ENCODE results near the gene OR13C4.
"Not testable (repeated sequence)": the region's sequence is repeated elsewhere in the genome, so short reads cannot be mapped to it uniquely, and the experiment has no call there.

Gene OR13C4

GRCh38 chr9:104527109-104527508 lies at the start of gene OR13C4:
Gene OR13C4, minus strand, starts transcription at chr9:104527209. Its CDS starts 0 bp downstream, at chr9:104527209.
- in situ Hi-C loops (cut with HindIII; ENCODE audit: low sequenced_read_pairs): no loop called here

- in situ Hi-C loops (cut with HindIII; ENCODE audit: low sequenced_read_pairs): no loop called here
Observed at GRCh38 chr9:104575456-104575855, 48.4 kb upstream of the OR13C4 start.

- in situ Hi-C loops (cut with HindIII; ENCODE audit: low sequenced_read_pairs): no loop called here
Observed at GRCh38 chr9:104572612-104573011, 45.6 kb upstream of the OR13C4 start.

GRCh38 chr9:104568868-104569267 lies 41.9 kb upstream of the OR13C4 start, which contains the start of gene OR13C8:
Gene OR13C8, plus strand, starts transcription at chr9:104569168. Its CDS starts 0 bp downstream, at chr9:104569168.
- in situ Hi-C loops (cut with HindIII; ENCODE audit: low sequenced_read_pairs): no loop called here

GRCh38 chr9:104564358-104564757 lies 37.3 kb upstream of the OR13C4 start:
- in situ Hi-C loops (cut with HindIII; ENCODE audit: low sequenced_read_pairs): no loop called here

- in situ Hi-C loops (cut with HindIII; ENCODE audit: low sequenced_read_pairs): no loop called here
Observed at GRCh38 chr9:104556830-104557634, 30.0 kb upstream of the OR13C4 start.

- in situ Hi-C loops (cut with HindIII; ENCODE audit: low sequenced_read_pairs): no loop called here
Observed at GRCh38 chr9:104555521-104555920, 28.5 kb upstream of the OR13C4 start.

GRCh38 chr9:104553261-104553660 lies 26.3 kb upstream of the OR13C4 start:
- in situ Hi-C loops (cut with HindIII; ENCODE audit: low sequenced_read_pairs): no loop called here

GRCh38 chr9:104544644-104545043 lies 17.6 kb upstream of the OR13C4 start:
- in situ Hi-C loops (cut with HindIII; ENCODE audit: low sequenced_read_pairs): no loop called here

- in situ Hi-C loops (cut with HindIII; ENCODE audit: low sequenced_read_pairs): no loop called here
Observed at GRCh38 chr9:104539275-104539674, 12.3 kb upstream of the OR13C4 start.

GRCh38 chr9:104536756-104537155 lies 9.7 kb upstream of the OR13C4 start, which contains the start of gene OR13C3:
Gene OR13C3, minus strand, starts transcription at chr9:104536856. Its CDS starts 133 bp downstream, at chr9:104536723.
- in situ Hi-C loops (cut with HindIII; ENCODE audit: low sequenced_read_pairs): no loop called here

- in situ Hi-C loops (cut with HindIII; ENCODE audit: low sequenced_read_pairs): not testable (repeated sequence)
Observed at GRCh38 chr9:104520241-104520640, 6.8 kb downstream of the OR13C4 start.

GRCh38 chr9:104514901-104515300 lies 12.1 kb downstream of the OR13C4 start:
- in situ Hi-C loops (cut with HindIII; ENCODE audit: low sequenced_read_pairs): no loop called here

- in situ Hi-C loops (cut with HindIII; ENCODE audit: low sequenced_read_pairs): no loop called here
Observed at GRCh38 chr9:104506565-104506964, 20.4 kb downstream of the OR13C4 start.

- in situ Hi-C loops (cut with HindIII; ENCODE audit: low sequenced_read_pairs): no loop called here
Observed at GRCh38 chr9:104503963-104504362, 23.0 kb downstream of the OR13C4 start, which contains the start of gene OR13F1. Gene OR13F1, plus strand, starts transcription at chr9:104504263. Its CDS starts 0 bp downstream, at chr9:104504263.

GRCh38 chr9:104503440-104503839 lies 23.6 kb downstream of the OR13C4 start:
- in situ Hi-C loops (cut with HindIII; ENCODE audit: low sequenced_read_pairs): no loop called here

- in situ Hi-C loops (cut with HindIII; ENCODE audit: low sequenced_read_pairs): no loop called here
Observed at GRCh38 chr9:104494808-104495207, 32.2 kb downstream of the OR13C4 start.

- in situ Hi-C loops (cut with HindIII; ENCODE audit: low sequenced_read_pairs): no loop called here
Observed at GRCh38 chr9:104485014-104485413, 42.0 kb downstream of the OR13C4 start.

GRCh38 chr9:104482921-104483570 lies 44.0 kb downstream of the OR13C4 start:
- in situ Hi-C loops (cut with HindIII; ENCODE audit: low sequenced_read_pairs): no loop called here
